HG02642 (cell line): ENCODE results near the gene POR.
"Not testable (repeated sequence)": the region's sequence is repeated elsewhere in the genome, so short reads cannot be mapped to it uniquely, and the experiment has no call there.

Experiments used
- ATAC-seq: cut with Tn5 transposase; IDR thresholded peaks from one replicate; pipeline ENCODE4 v1.9.1; 2021; ENCODE audit warnings: mild to moderate bottlenecking; ENCODE audit not compliant: unreplicated experiment, poor library complexity

Gene POR

DNA sequence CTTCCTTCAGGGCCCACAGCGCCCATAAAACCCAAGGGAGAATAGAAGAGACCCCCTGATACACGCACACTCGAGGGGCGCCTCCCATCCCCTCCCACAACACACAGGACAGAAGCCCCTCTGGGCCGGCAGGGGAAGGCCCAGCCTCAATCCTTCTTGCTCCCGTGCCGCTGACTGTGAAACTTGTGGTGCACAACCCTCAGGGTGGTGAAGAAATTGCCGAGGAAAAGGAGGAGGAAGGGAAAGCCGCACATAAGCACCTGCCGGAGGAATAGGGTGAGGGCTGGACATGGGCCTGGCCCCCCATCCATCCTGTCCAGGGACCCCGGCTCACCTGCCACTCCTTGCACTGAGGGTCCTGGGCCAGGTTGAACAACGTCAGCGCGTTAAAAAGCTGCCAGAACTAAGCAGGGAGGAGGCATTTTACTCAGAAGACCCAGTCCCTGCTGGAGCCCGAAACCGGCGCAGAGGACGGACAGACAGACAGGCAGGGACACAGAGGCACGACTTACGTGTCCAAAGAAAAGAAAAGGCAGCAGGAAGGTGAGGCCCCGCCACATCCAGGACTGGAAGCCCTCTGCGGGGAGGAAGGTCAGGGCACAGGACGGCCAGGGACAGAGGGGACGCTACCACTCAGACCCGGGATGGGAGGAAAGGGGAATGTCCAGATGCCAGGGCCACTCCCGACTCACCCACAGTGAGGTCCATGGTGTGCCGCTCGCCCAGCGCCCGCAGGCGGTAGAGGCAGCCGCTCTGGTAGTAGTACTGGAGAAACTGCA is 72.3 kb downstream of the POR start:
- ATAC-seq: no peak

DNA sequence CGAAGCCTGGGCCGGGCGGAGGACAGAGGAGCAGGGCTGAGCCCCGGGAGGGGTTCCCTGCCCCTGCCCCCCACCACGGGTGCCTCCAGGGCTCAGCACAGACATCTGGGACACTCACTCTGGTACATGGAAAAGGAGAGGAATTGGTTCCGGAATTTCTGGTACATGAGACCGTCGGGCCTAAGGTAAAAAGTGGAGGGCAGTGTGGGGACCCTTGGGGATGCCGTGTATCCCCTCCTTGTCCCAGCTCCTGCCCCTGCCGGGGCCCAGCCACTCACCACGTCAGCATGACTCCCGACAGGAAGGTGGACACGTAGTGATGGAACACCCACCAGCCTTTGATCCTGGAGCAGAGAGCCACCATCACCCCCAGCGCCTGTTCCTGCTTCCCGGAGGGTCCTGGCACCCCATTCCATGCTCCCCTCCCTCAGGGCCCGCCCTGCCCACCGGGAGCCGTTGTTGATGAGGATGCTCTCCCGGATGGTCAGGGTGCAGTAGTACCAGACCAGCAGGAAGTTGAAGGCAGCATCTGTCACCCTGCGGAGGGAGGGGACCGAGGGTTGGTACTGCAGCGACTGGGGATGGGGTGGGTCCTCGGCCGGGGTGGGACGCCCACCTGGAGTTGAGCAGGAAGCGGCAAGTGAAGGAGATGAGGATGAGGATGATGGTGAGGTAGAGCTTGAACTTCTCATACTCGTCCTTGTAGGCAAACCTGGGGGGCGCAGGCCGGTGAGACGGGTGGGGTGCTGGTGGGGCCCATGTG is 73.0 kb downstream of the POR start:
- no peak for ATAC-seq

DNA sequence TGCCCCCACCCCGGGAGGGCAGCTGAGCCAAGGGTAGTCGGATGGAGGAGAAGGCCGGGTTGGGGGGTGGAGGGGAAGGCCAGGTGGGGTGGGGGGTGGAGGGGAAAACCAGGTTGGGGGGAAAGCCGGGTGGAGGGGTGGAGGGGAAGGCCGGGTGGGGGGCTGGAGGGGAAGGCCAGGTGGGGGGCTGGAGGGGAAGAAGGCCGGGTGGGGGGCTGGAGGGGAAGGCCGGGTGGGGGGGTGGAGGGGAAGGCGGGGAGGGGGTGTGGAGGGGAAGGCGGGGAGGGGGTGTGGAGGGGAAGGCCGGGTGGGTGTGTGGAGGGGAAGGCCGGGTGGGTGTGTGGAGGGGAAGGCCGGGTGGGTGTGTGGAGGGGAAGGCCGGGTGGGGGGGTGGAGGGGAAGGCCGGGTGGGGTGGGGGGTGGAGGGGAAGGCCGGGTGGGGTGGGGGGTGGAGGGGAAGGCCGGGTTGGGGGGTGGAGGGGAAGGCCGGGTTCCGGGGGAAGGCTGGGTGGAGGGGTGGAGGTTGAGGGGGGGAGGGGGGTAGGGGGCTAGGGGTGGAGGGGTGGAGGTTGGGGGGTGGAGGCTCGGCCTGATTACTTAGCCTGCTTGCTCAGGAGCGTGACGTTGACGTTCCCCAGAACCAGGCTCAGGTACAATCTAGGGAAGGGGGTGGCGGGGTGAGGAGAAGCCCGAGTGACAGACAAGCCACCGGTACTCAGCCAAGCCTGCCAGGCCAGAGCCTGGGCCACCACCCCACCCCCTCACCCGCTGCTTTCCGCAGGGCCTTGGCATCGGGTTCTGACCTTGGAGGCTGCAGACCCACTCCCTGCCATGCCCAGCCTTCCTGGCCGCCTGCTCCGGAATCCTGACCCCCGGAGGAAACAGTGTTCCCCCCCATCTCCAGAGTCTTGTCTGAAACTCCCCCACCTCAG is 73.9 kb downstream of the POR start:
- no peak for ATAC-seq

DNA sequence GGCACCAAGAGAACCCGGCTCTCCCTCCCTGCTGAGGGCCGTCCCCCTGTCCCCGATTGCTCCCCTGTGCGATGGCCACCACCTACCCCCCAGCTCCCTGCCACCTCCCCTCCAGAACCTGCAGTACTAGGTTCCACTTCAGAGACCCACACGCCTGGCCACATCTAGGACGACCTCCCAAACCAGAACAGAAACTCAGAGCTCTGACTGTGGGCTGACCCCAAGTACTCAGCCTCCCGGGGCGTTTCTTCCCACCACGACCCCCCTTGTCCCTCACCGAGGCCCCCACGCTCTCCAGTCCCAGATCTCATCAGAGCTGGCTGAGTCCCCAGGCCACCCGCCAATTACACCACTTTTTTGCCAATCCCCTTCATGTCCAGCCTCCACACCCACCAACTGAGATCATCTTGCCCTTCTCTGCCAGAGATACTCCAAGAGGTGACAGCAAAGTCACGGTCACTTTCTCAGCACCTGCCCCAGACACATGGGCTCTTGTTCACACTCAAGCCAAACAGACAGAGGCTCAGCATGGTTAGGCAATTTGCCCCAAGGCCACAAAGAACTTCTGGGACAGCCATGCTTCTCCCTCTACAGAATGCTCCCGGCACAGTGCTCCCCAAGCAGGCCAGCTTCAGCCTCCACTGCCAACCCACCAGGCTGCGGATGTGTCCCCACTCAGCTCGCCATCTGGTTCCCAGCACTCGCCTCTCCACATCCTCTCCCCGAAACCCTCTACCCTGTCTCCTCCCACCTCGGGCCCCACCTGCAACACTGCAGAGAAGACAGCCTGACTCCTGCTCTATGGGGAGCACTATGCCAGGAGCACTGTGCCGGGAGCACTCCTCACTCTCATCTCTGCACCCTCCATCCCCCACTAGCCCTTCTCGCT is 74.8 kb downstream of the POR start:
- ATAC-seq: no peak

DNA sequence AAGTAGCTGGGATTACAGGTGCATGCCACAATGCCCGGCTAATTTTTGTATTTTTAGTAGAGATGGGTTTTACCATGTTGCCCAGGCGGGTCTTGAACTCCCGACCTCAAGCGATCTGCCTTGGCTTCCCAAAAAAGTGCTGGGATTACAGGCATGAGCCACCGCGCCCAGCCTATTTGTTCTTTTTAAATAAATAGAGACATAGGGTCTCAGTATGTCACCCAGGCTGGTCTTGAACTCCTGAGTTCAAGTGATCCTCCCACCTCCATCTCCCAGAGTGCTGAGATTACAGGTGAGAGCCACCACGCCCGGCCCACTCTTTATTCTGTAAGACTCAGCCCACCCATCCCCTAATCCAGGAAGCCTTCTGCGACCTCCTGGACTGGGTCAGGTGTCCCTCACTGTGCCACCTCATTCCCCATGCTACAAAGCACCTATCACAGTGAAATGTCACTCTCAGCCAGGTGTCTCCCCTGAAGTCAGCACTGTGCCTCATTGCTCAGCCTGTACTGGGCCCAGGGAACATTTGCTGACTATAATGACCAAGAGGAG is 76.7 kb downstream of the POR start:
- no peak for ATAC-seq

DNA sequence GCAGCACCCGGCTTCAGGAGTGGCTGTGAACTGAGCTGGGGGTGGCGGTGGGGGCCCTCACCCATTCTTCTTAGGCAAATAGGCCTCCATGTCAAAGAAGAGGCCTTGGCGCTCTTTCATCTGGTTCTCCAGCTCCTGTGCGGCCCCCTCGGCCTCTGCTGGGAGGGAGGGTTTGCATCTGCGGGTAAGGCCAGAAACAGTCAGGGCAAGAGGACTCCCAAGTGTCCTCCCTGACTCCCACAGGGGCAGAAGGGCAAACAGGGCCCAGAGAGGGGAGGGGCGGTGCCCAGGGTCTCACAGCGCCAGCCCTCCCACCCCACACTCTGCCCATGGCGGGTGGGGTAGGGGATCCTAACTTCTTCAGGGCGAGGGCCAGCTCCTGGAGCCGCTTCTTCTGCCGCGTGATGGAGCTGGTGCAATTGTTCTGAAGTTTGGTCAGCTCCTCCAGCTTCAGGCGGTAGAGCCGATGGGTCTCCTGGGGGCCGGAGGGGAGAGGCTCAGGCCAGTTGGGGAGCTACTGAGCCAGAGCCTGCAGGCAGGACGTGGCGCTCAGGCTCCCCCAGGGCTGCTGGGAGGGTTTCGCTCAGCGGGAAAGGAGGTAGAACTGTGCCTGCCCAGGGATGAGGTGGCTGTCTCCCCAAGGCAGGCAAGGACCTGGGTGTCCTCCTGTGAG is 77.3 kb downstream of the POR start:
- ATAC-seq: no peak

DNA sequence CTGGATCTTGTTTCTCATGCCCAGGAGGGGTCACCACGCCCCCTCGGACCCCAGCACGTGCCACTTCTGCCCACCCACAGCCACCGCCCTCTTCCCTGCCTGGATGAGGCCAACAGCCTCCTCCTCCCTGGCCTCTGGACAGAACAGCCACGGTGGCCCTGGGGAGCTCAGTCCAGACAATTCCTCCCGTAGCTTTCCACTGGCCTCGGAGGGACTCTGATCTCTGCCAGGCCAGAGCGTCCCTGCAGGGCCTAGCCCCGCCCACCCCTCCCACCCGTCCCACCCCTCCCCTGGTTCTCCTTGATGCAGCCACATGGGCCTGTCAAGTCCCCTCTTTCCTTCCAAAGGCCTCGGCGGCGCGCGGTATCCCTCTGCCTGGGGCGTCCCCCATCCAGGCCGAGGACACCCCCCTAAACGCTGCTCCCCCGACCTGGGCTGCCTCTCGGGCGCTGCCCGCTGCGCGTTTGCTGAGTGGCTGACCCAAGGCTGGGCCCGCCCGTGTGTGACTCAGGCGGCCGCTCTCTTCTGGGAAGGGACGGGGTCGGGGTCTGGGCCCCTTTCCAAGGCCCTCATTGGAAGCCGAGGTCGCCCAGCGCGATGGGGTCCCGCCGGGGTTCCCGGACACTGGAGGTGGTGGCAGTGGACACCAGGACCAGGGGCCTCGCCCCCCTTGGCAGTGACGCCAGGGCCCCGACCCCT is 78.9 kb downstream of the POR start:
- peak; percentile 12 for ATAC-seq

DNA sequence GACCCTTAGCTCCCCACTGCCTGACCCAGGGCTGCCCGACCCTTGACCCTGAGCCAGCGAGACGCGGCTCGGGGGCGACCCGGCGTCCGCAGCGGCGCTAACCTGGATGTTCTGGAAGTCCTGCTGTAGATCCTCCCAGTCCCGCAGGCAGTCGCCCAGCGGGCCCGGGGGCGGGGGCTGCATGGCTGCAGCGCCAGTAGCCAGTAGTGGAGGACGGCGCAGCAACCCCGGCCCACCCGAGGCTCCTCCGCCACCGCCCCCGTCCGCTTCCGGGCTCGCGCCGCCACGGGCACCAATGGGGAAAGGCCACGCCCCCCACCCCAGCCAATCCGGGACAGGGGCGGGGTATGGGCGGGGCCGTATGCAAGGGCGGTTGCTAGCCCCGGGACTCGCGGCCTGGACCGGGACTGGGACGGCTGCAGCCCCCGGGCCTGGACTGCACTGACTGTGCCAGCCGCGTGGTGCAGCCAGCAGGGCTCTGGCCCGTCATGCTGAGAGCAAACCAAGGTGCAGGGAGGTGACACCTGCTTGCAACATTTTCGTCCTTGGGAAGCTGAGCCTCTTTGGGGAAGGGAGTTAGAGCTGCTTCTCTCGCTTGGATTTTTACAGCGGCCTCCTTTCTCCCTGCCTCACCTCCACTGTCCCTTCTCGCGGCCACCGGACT is 79.6 kb downstream of the POR start, which contains the start of gene TMEM120A:
TSS of gene TMEM120A (minus strand) at position 208 of the 664 bp plus-strand sequence. CDS start at position 183, 25 bp downstream.
- peak; percentile 96 for ATAC-seq

DNA sequence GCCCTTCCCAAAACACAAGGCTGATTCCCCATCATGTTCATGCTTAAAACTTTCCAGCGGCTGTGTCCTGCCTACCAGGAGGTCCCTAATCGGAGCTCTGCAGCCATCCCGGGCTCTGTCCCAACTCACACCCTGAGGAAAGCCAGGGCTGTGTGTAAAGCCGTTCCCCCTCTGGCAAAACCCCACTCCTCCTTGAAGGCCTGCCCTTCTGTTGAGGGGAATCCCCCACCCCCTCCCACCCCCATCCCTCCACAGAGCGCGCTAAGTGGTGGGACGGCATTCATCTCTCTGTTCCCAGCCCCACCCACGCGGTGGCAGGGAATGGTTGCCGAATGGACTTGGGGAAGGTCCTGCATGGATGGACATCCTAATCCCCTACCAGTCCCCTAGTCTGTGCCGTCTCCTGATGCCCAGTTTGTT is 80.1 kb downstream of the POR start:
- no peak for ATAC-seq

DNA sequence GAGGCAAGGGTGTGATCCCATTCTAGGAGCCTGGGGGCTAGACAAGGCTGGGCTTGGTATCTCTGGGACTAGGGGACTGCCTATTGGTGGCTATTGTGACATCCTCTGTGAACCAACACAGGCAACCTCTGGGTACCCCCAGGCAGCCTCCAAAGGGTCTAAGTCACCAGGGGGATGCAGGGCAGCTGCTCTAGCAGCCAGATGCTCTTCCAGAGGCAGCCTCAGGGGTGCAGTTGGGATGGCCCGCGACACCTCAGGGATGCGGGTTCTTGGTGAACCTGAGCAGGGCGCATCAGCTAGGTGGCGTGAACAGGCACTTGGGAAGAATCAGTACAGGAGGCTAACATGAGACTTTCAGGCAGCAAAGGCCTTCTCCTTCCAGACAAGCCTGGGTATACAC is 81.0 kb downstream of the POR start:
- ATAC-seq: no peak

DNA sequence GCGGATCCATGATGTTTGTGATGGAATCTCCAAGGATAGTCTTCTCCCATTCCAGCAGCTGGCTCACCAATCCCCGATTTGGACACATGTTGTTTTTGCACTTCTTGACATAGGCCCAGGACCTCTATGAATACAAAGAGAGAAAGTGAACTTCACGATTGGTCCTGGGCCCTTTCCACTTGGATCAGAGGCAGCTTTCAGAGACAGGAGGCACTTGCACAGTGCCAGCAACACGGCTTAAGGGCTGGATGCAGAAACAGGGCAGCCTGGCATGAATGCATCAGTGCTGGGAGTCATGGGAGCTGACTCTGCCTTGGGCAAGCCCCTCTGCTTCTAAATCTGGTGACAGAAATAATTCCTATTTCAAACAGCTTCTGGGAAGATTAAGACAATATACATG is 81.5 kb downstream of the POR start:
- no peak for ATAC-seq

DNA sequence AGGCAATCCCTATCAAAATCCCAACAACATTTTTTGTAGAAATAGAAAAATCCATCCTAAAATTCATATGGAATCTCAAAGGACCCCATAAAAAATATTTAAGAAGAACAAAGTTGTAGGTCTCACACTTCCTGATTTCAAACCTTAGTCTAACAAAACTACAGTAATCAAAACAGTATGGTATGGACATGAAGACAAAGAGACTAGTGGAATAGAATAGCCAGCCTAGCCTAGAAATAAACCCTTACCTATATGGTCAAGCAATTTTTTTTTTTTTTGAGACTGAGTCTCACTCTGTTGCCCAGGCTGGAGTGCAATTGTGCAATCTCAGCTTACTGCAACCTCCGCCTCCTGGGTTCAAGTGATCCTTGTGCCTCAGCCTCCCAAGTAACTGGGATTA is 83.1 kb downstream of the POR start:
- ATAC-seq: no peak

DNA sequence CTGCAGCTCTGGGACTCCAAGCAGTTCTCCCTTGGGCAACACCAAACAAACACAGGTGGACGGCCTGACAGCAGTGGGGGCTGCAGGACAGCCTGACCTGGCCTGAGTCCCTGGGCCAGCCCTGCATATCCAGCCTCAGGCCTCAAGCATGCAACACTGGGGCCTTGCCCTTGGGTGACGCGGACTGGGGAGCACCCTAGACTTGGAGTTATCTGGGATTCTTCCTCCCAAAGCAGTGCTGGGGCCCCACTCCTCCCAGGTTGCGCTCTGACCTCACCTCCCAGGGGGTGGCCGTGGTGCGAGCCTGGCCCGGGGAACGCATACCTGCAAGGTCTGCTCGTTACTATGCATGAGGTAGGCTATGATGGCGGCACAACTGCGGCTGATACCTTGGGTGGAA is 85.6 kb downstream of the POR start:
- ATAC-seq: no peak

DNA sequence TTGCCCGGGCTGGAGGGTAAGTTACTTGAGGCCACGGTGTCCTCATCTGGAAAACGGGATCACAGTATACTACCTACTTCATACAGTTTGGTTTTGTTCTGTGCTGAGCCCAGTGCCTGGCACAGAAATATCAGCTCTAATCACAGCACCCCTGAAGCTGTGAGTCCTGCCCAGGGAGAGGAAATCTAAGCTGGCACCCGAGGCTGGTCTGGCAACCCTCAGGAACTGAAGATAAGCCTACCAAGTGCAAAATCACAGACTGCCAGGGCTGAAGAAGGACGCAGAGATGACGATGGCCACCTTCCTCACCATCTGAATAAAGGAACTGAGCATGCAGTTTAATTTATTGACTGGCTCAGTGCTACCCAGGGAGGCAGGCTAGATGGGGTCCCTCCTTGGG is 87.2 kb downstream of the POR start:
- ATAC-seq: no peak

DNA sequence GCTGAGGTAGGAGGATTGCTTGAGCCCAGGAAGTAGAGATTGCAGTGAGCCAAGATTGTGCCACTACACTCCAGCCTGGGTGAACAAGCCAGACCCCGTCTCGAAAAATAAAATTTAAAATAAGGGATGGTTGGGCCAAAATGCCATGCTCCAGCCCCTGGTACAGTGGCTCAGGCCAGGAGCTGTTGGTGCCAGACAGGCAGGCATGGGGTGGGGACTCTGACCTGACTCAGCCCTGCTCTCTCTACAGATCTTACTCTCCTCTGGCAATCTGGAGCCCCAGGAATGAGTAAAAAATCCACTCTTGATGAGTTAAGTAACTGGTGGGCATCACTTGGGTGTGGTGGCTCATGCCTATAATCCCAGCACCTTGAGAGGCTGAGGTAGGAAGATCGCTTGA is 87.9 kb downstream of the POR start:
- ATAC-seq: no peak

DNA sequence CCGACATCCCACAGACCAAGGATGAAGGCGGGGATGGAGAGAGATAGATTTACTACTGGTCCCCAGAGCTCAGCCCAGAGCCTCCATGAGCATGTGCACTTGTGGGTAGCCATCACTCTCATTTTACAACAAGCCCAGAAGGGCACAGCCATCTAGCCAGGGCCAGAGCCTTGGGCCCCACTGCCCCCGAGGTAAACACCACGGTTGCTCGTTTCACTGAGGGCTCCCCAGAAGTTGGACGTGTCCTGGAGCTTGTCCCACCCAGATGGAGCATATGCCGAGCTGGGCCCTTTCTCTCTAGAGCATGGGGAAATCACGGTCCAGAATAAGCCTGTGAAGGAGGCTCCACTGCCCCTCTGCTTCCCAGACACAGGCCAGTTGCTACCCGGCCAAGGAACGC is 88.4 kb downstream of the POR start:
- ATAC-seq: no peak

DNA sequence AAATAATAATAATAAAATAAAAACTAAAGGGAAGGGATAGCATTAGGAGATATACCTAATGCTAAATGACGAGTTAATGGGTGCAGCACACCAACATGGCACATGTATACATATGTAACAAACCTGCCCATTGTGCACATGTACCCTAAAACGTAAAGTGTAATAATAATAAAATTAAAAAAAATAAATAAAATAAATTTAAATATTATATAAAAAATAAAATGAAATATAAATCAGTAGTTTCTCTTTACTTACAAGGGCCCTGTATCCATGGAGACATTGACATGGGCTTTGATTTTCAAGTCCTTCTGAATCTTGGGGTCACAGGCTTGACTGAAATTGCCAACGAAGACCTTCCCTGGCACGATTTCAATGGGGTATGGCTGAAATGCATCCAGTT is 90.0 kb downstream of the POR start:
- not testable (repeated sequence) for ATAC-seq
